Measurements from ENCODE around the gene MUSTN1. TPM values are rescaled to one million over a fixed set of nuclear protein-coding genes. Genes with fewer than 3 reads are reported as not detected.

MUSTN1 gene
- total and polyA plus RNA-seq, 4 donors = 0.65 to 189 (median 9.3) TPM

GRCh38 chr3:52839892-52840545 lies 5.2 kb upstream of the MUSTN1 start:
- peaks cover 79% of the 10 kb centered on the region for H3K36me3 ChIP-seq (ENCODE audit: control insufficient read depth, insufficient read depth, low read length)
- H3K27ac ChIP-seq (ENCODE audit: low read depth, low read length) = no peak overlapping the region
- peaks cover 36% of the 10 kb centered on the region for H3K4me1 ChIP-seq (ENCODE audit: control insufficient read depth, insufficient read depth, low read length)
- H3K27me3 ChIP-seq (ENCODE audit: control insufficient read depth, insufficient read depth, low read length) = no peaks in the 10 kb centered on the region
- no peak overlapping the region for H3K4me3 ChIP-seq (ENCODE audit: low read depth, low read length)
- H3K9me3 ChIP-seq (ENCODE audit: control insufficient read depth, insufficient read depth, low read length) = no peaks in the 10 kb centered on the region
- DNase-seq (ENCODE audit: low read depth in 4 of 6, low spot score in 6 of 6) = no peak
- WGBS (ENCODE audit: insufficient coverage) = 82% methylated on average over 13 of the region's 23 CpGs

DNA sequence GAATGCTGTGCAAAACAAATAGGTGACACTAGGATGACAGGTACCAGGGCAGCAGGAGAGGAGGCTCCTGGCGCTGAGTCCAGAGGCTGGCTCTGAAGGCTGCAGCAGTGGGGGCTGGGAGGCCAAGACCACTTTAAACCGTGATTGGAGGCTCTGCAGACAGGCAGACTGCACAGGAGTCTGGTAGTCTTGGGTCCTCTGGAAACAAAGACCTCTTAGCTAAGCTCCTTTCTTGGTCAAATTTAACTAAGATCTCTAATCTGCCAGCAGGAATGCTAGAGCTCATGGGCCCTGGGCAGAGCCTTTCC lies 4.4 kb upstream of the MUSTN1 start:
- H3K27ac ChIP-seq (ENCODE audit: low read depth, low read length) = no peak overlapping the region
- WGBS (ENCODE audit: insufficient coverage) = 76% methylated on average over 2 of the region's 2 CpGs
- peaks cover 84% of the 10 kb centered on the region for H3K36me3 ChIP-seq (ENCODE audit: control insufficient read depth, insufficient read depth, low read length)
- no peaks in the 10 kb centered on the region for H3K27me3 ChIP-seq (ENCODE audit: control insufficient read depth, insufficient read depth, low read length)
- no peak for DNase-seq (ENCODE audit: low read depth in 4 of 6, low spot score in 6 of 6)
- peaks cover 41% of the 10 kb centered on the region for H3K4me1 ChIP-seq (ENCODE audit: control insufficient read depth, insufficient read depth, low read length)
- H3K4me3 ChIP-seq (ENCODE audit: low read depth, low read length) = no peak overlapping the region
- no peaks in the 10 kb centered on the region for H3K9me3 ChIP-seq (ENCODE audit: control insufficient read depth, insufficient read depth, low read length)

DNA sequence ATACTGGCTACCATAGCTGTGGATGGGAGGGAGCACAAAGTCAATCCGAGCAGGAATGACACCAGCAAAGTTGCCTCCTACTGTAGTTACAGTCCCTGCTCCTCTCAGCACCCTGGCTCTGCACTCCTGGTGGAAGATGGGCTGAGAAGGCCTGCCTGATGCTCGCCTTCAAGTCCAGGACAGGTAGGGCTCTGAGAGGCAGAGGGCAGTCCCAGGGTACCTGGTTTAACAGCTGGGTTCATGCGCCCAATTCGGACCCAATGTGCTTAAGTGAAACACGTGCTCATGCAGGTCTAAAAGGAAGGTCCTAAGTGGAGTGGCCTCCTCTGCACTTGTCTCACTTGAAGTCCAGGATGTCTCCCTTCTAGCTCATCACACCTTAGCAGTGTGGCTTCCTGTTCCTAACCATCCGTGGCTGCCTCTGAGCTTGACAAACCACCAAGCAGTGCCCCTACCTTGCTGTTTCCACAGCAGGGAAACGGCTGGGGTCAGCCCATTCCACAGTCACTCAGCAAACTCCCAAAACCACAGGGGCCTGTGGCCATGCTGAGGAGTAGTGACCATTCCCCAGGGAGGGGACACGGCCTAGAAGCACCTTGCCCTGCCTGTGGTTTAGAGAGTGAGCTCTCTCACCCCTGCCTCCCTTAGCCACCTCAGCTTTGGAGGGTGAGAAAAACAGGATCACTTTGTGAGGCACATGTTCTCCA lies 3.9 kb upstream of the MUSTN1 start:
- Histone ChIP-seq H3K4me3 (ENCODE audit: low read depth, low read length) (no peak overlapping the region), H3K9me3 (ENCODE audit: control insufficient read depth, insufficient read depth, low read length) (no peaks in the 10 kb centered on the region), H3K27me3 (ENCODE audit: control insufficient read depth, insufficient read depth, low read length) (no peaks in the 10 kb centered on the region), H3K4me1 (ENCODE audit: control insufficient read depth, insufficient read depth, low read length) (peaks cover 37% of the 10 kb centered on the region), H3K36me3 (ENCODE audit: control insufficient read depth, insufficient read depth, low read length) (peaks cover 84% of the 10 kb centered on the region), H3K27ac (ENCODE audit: low read depth, low read length) (no peak overlapping the region)
- no peak for DNase-seq (ENCODE audit: low read depth in 4 of 6, low spot score in 6 of 6)
- 92% methylated on average over 6 of the region's 8 CpGs for WGBS (ENCODE audit: insufficient coverage)

DNA sequence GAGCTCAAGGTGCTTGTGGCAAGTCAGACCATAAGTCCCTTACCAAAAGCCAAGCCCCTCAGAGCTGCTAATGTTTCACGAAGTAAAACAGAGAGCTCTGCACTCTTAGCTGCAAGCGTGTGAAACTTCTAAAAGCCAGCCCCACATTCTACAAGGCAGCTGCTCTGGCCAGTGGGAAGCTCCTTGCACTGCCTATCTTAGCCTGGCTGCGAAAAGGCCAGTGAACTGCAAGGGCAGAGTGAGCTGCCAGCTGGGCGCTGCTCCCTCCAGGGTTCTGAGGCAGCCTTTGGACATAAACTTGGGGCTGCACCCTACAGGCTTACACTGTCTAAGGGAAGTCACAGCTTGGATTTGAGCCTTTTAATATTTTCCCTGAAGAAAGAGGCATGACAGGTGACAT lies 2.2 kb upstream of the MUSTN1 start:
- WGBS (ENCODE audit: insufficient coverage) = 98% methylated on average over 4 of the region's 4 CpGs
- H3K9me3 ChIP-seq (ENCODE audit: control insufficient read depth, insufficient read depth, low read length) = no peaks in the 10 kb centered on the region
- H3K27me3 ChIP-seq (ENCODE audit: control insufficient read depth, insufficient read depth, low read length) = no peaks in the 10 kb centered on the region
- peaks cover 77% of the 10 kb centered on the region for H3K36me3 ChIP-seq (ENCODE audit: control insufficient read depth, insufficient read depth, low read length)
- H3K27ac ChIP-seq (ENCODE audit: low read depth, low read length) = no peak overlapping the region
- peaks cover 31% of the 10 kb centered on the region for H3K4me1 ChIP-seq (ENCODE audit: control insufficient read depth, insufficient read depth, low read length)
- DNase-seq (ENCODE audit: low read depth in 4 of 6, low spot score in 6 of 6) = no peak
- no peak overlapping the region for H3K4me3 ChIP-seq (ENCODE audit: low read depth, low read length)

GRCh38 chr3:52836471-52836845 lies 1.6 kb upstream of the MUSTN1 start:
- DNase-seq (ENCODE audit: low read depth in 4 of 6, low spot score in 6 of 6) = no peak
- WGBS (ENCODE audit: insufficient coverage) = 96% methylated on average over 4 of the region's 5 CpGs
- no peak overlapping the region for H3K27ac ChIP-seq (ENCODE audit: low read depth, low read length)
- no peak overlapping the region for H3K4me3 ChIP-seq (ENCODE audit: low read depth, low read length)
- peaks cover 31% of the 10 kb centered on the region for H3K4me1 ChIP-seq (ENCODE audit: control insufficient read depth, insufficient read depth, low read length)
- H3K9me3 ChIP-seq (ENCODE audit: control insufficient read depth, insufficient read depth, low read length) = no peaks in the 10 kb centered on the region
- no peaks in the 10 kb centered on the region for H3K27me3 ChIP-seq (ENCODE audit: control insufficient read depth, insufficient read depth, low read length)
- H3K36me3 ChIP-seq (ENCODE audit: control insufficient read depth, insufficient read depth, low read length) = peaks cover 76% of the 10 kb centered on the region

GRCh38 chr3:52835766-52836470 lies 1.1 kb upstream of the MUSTN1 start:
- no peak overlapping the region for H3K4me3 ChIP-seq (ENCODE audit: low read depth, low read length)

DNA sequence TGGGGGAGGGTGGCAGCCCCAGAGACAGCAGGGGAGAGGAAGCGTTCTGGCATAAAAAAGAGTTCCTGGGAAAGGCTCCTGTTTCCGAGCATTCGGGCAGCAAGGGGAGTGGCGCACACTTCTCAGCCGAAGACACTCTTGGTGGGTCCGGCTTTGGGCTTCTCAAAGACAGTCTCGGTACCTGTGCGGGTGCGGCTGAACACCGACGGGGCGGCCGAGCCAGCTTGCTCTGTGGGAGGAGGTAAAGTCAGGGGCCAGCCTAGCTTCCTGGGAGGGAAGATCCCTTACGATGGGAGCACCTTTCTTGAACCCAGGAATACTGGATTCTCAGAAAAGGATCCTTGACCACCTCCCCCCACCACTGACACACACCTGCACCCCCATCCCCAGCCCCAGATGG lies 1.6 kb downstream of the MUSTN1 start:
- 93% methylated on average over 13 of the region's 14 CpGs for WGBS (ENCODE audit: insufficient coverage)
- DNase-seq (ENCODE audit: low read depth in 4 of 6, low spot score in 6 of 6) = no peak
- Histone ChIP-seq H3K9me3 (ENCODE audit: control insufficient read depth, insufficient read depth, low read length) (no peaks in the 10 kb centered on the region), H3K27ac (ENCODE audit: low read depth, low read length) (no peak overlapping the region), H3K4me1 (ENCODE audit: control insufficient read depth, insufficient read depth, low read length) (peaks cover 30% of the 10 kb centered on the region), H3K27me3 (ENCODE audit: control insufficient read depth, insufficient read depth, low read length) (no peaks in the 10 kb centered on the region), H3K4me3 (ENCODE audit: low read depth, low read length) (no peak overlapping the region), H3K36me3 (ENCODE audit: control insufficient read depth, insufficient read depth, low read length) (peaks cover 61% of the 10 kb centered on the region)

More at GRCh38 chr3:52835766-52836470, 1.1 kb upstream of the MUSTN1 start:
- Histone ChIP-seq H3K36me3 (ENCODE audit: control insufficient read depth, insufficient read depth, low read length) (peaks cover 73% of the 10 kb centered on the region), H3K9me3 (ENCODE audit: control insufficient read depth, insufficient read depth, low read length) (no peaks in the 10 kb centered on the region), H3K4me1 (ENCODE audit: control insufficient read depth, insufficient read depth, low read length) (peaks cover 30% of the 10 kb centered on the region), H3K27ac (ENCODE audit: low read depth, low read length) (no peak overlapping the region), H3K27me3 (ENCODE audit: control insufficient read depth, insufficient read depth, low read length) (no peaks in the 10 kb centered on the region)
- WGBS (ENCODE audit: insufficient coverage) = 86% methylated on average over 6 of the region's 8 CpGs
- no peak for DNase-seq (ENCODE audit: low read depth in 4 of 6, low spot score in 6 of 6)

- 60% methylated on average over 19 of the region's 21 CpGs for WGBS (ENCODE audit: insufficient coverage)
- no peak overlapping the region for H3K27ac ChIP-seq (ENCODE audit: low read depth, low read length)
- H3K4me3 ChIP-seq (ENCODE audit: low read depth, low read length) = no peak overlapping the region
- peaks cover 60% of the 10 kb centered on the region for H3K36me3 ChIP-seq (ENCODE audit: control insufficient read depth, insufficient read depth, low read length)
- no peaks in the 10 kb centered on the region for H3K27me3 ChIP-seq (ENCODE audit: control insufficient read depth, insufficient read depth, low read length)
- no peaks in the 10 kb centered on the region for H3K9me3 ChIP-seq (ENCODE audit: control insufficient read depth, insufficient read depth, low read length)
- peak in 1 of 6 donors; percentile 9 for DNase-seq (ENCODE audit: low read depth in 4 of 6, low spot score in 6 of 6)
- peaks cover 30% of the 10 kb centered on the region for H3K4me1 ChIP-seq (ENCODE audit: control insufficient read depth, insufficient read depth, low read length)
These were observed 3.1 kb downstream of the MUSTN1 start for GRCh38 chr3:52831500-52832301.

DNA sequence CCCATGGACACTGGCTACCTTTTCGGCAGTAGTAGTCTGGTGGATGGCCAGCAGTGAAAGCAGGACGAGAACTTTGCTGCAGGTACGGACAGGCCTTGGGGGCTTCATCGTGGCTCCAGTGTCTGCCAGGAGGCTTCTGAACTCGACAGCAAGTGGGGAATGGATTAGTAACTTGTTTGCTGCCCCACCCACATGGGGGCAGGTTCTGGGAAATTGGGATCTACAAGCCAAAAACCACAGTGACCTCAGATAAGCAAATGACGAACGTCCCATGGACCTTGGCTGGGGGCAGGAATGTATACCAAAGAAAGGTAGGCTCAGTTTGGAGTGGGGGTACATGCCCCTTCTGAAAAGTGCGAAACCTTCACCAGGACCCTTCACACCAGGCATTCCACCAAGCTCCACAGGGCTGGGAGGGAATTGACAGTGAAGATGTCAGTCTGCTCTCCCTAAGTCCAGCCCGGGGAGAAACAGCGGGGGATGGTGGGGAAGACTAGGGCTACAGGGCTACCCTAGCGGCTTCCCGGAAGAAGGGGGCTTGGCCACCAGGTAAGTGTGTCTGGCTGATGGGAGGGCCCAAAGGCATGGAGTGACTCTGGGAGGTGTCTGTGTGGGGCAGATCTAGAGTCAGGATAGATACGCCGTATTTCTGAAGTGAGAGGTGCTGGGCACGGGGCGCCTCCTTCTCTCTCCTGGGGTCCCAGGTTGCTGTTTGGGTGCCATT lies 4.1 kb downstream of the MUSTN1 start, which contains the start of gene ITIH4:
Gene ITIH4 (minus strand): TSS at position 138 of the 724 bp plus-strand sequence. CDS start 30 bp downstream, at position 108.
- no peaks in the 10 kb centered on the region for H3K27me3 ChIP-seq (ENCODE audit: control insufficient read depth, insufficient read depth, low read length)
- H3K36me3 ChIP-seq (ENCODE audit: control insufficient read depth, insufficient read depth, low read length) = peaks cover 56% of the 10 kb centered on the region
- no peak within 1 kb of the TSS for H3K4me3 ChIP-seq (ENCODE audit: low read depth, low read length)
- no peaks in the 10 kb centered on the region for H3K9me3 ChIP-seq (ENCODE audit: control insufficient read depth, insufficient read depth, low read length)
- H3K27ac ChIP-seq (ENCODE audit: low read depth, low read length) = no peak within 1 kb of the TSS
- 83% methylated on average over 15 of the region's 16 CpGs for WGBS (ENCODE audit: insufficient coverage)
- peaks cover 25% of the 10 kb centered on the region for H3K4me1 ChIP-seq (ENCODE audit: control insufficient read depth, insufficient read depth, low read length)
- no peak for DNase-seq (ENCODE audit: low read depth in 4 of 6, low spot score in 6 of 6)
